PC-9 (cell line): ENCODE data around the gene MFSD12.

Source experiments
- EZH2 ChIP-seq: fragments of 200-600 bp; sonication (generic); IDR thresholded peaks from 2 replicates; pipeline ENCODE4 v1.8.0; 2017; ENCODE audit warnings: antibody characterized with exemption, low read depth
- TF ChIP-seq, protein P1 (sequence below): fragments of 200-600 bp; sonication (generic); conservative IDR thresholded peaks from 2 replicates; pipeline ENCODE4 v1.6.1; 2017; ENCODE audit warnings: mixed run types, antibody characterized with exemption, mild to moderate bottlenecking, moderate library complexity

DNA sequence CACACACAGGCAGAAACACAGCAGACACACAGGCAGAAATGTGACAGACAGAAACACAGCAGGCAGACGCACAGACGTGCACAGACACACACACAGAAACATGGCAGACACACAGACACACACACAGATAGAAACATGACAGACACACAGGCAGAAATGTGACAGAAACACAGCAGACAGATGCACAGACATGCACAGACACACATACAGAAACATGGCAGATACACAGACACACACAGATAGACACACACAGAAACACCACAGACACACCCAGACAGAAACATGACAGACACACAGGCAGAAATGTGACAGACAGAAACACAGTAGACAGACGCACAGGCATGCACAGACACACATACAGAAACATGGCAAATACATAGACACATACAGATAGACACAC is 48.0 kb upstream of the MFSD12 start:
- TF ChIP-seq, protein P1, sequence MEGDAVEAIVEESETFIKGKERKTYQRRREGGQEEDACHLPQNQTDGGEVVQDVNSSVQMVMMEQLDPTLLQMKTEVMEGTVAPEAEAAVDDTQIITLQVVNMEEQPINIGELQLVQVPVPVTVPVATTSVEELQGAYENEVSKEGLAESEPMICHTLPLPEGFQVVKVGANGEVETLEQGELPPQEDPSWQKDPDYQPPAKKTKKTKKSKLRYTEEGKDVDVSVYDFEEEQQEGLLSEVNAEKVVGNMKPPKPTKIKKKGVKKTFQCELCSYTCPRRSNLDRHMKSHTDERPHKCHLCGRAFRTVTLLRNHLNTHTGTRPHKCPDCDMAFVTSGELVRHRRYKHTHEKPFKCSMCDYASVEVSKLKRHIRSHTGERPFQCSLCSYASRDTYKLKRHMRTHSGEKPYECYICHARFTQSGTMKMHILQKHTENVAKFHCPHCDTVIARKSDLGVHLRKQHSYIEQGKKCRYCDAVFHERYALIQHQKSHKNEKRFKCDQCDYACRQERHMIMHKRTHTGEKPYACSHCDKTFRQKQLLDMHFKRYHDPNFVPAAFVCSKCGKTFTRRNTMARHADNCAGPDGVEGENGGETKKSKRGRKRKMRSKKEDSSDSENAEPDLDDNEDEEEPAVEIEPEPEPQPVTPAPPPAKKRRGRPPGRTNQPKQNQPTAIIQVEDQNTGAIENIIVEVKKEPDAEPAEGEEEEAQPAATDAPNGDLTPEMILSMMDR, result no peak
- no peak for TF ChIP-seq EZH2
